GM12878 (cell line): Measurements from ENCODE around the gene HS3ST5.

Experiments used
- ASH2L ChIP-seq: fragments of 300-600, 200-600 bp; sonication (generic); IDR thresholded peaks from 2 replicates; pipeline ENCODE4 v1.6.1; 2017; ENCODE audit warnings: low read depth, mild to moderate bottlenecking, borderline replicate concordance
- BMI1 ChIP-seq: fragments of 450-650 bp; IDR thresholded peaks from 2 replicates; pipeline ENCODE4 v1.6.1; 2016; ENCODE audit warnings: mild to moderate bottlenecking, moderate library complexity, borderline replicate concordance
- BRCA1 ChIP-seq: IDR thresholded peaks from 2 replicates; pipeline ENCODE4 v1.6.1; 2011; ENCODE audit warnings: low read depth, low read length, improper control_type of control experiment
- FOXK2 ChIP-seq: fragments of 450-650 bp; IDR thresholded peaks from 2 replicates; pipeline ENCODE4 v1.6.1; 2017; ENCODE audit warnings: mild to moderate bottlenecking, moderate library complexity
- FOXM1 ChIP-seq: IDR thresholded peaks from 2 replicates; pipeline ENCODE4 v1.6.1; 2012; ENCODE audit warnings: low read depth, mild to moderate bottlenecking, inconsistent platforms, low read length, moderate library complexity
- NBN ChIP-seq: fragments of 450-650 bp; IDR thresholded peaks from 2 replicates; pipeline ENCODE4 v1.6.1; 2016
- POLR2AphosphoS2 ChIP-seq: IDR thresholded peaks from 2 replicates; pipeline ENCODE4 v1.6.1; 2011; ENCODE audit warnings: low read depth, mild to moderate bottlenecking, low read length, improper control_type of control experiment, moderate library complexity
- POLR2AphosphoS5 ChIP-seq: IDR thresholded peaks from 2 replicates; pipeline ENCODE4 v1.6.1; 2011; ENCODE audit warnings: mild to moderate bottlenecking, low read length, inconsistent platforms
- RAD21 ChIP-seq: IDR thresholded peaks from 2 replicates; pipeline ENCODE4 v1.6.1; 2011; ENCODE audit warnings: mild to moderate bottlenecking, low read depth, low read length, moderate library complexity; ENCODE audit not compliant: insufficient read depth
- RBBP5 ChIP-seq: fragments of 200-600 bp; sonication (generic); conservative IDR thresholded peaks from 2 replicates; pipeline ENCODE4 v1.6.1; 2016
- TAF1 ChIP-seq: IDR thresholded peaks from 2 replicates; pipeline ENCODE4 v1.6.1; 2011; ENCODE audit warnings: mild to moderate bottlenecking, low read depth, low read length, borderline replicate concordance
- YBX1 ChIP-seq: fragments of 450-650 bp; IDR thresholded peaks from 2 replicates; pipeline ENCODE4 v1.6.1; 2016; ENCODE audit warnings: antibody characterized with exemption
- TF ChIP-seq, protein P1 (sequence below), 3 experiments: IDR thresholded peaks in 2 of 3; conservative IDR thresholded peaks in 1 of 3; 2 replicates each; pipeline ENCODE4 v1.5.1; 2011; ENCODE audit warnings: low read depth in 3 of 3, low read length in 3 of 3, mild to moderate bottlenecking in 3 of 3, control low read depth in 2 of 3, moderate library complexity in 2 of 3, inconsistent platforms in 1 of 3, mixed read lengths in 1 of 3; ENCODE audit not compliant: control insufficient read depth in 2 of 3, insufficient read depth in 1 of 3; ENCODE audit errors: extremely low read depth in 1 of 3
- TF ChIP-seq, protein P2 (sequence below): IDR thresholded peaks from 2 replicates; pipeline ENCODE4 v1.6.1; 2012; ENCODE audit warnings: low read depth, low read length, improper control_type of control experiment

DNA sequence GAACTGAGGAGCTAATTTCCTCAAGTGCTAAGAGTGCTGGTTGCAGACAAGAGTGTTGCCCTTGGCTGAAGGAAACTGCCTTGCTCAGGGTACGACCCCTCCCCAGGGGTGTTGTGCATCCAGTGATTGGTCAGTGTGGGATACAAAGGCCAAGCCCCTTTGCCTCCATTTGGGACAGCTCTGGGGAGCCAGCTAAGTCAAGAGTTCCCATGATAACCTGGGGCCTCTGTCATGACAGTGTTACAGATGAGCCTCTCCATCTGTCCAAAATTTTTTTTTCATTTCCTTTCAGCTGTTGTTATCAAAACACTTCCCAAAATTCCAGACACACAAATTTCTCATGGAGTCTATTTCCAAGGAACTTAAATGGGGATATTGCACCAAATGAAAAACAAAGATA is 93.3 kb downstream of the HS3ST5 start:
- TF ChIP-seq, protein P1, sequence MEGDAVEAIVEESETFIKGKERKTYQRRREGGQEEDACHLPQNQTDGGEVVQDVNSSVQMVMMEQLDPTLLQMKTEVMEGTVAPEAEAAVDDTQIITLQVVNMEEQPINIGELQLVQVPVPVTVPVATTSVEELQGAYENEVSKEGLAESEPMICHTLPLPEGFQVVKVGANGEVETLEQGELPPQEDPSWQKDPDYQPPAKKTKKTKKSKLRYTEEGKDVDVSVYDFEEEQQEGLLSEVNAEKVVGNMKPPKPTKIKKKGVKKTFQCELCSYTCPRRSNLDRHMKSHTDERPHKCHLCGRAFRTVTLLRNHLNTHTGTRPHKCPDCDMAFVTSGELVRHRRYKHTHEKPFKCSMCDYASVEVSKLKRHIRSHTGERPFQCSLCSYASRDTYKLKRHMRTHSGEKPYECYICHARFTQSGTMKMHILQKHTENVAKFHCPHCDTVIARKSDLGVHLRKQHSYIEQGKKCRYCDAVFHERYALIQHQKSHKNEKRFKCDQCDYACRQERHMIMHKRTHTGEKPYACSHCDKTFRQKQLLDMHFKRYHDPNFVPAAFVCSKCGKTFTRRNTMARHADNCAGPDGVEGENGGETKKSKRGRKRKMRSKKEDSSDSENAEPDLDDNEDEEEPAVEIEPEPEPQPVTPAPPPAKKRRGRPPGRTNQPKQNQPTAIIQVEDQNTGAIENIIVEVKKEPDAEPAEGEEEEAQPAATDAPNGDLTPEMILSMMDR (IDR thresholded peaks at IDR 0.05 in 2 of 3, conservative IDR thresholded peaks at IDR 0.05 in 1 of 3; ENCODE audit: control insufficient read depth in 2 of 3, extremely low read depth in 1 of 3, insufficient read depth in 1 of 3, low read depth in 3 of 3, low read length in 3 of 3): no peak
- TF ChIP-seq POLR2AphosphoS5: no peak
- no peak for TF ChIP-seq TAF1
- no peak for TF ChIP-seq FOXM1
- TF ChIP-seq ASH2L: no peak
- TF ChIP-seq NBN: no peak
- no peak for TF ChIP-seq FOXK2
- no peak for TF ChIP-seq RBBP5
- TF ChIP-seq, protein P2, sequence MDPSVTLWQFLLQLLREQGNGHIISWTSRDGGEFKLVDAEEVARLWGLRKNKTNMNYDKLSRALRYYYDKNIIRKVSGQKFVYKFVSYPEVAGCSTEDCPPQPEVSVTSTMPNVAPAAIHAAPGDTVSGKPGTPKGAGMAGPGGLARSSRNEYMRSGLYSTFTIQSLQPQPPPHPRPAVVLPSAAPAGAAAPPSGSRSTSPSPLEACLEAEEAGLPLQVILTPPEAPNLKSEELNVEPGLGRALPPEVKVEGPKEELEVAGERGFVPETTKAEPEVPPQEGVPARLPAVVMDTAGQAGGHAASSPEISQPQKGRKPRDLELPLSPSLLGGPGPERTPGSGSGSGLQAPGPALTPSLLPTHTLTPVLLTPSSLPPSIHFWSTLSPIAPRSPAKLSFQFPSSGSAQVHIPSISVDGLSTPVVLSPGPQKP: no peak
- no peak for TF ChIP-seq RAD21
- no peak for TF ChIP-seq BMI1
- no peak for TF ChIP-seq POLR2AphosphoS2
- no peak for TF ChIP-seq YBX1
- TF ChIP-seq BRCA1: no peak
